ENCODE measurements around the gene DIPK1A. TPM values are rescaled to one million over a fixed set of nuclear protein-coding genes. Genes with fewer than 3 reads are reported as not detected.

DIPK1A gene
- total and polyA plus RNA-seq, 9 donors: 5.9 to 11.0 (median 9.1) TPM

GRCh38 chr1:92879316-92879968 lies 81.8 kb downstream of the DIPK1A start:
- Histone ChIP-seq H3K36me3 (ENCODE audit: control insufficient read depth, insufficient read depth, low read length) (no peaks in the 10 kb centered on the region), H3K27me3 (ENCODE audit: control insufficient read depth, insufficient read depth, low read length) (no peaks in the 10 kb centered on the region), H3K4me1 (ENCODE audit: control insufficient read depth, insufficient read depth, low read length) (no peaks in the 10 kb centered on the region), H3K9me3 (replicated peaks; ENCODE audit: control insufficient read depth, low read depth, low read length) (no peaks in the 10 kb centered on the region), H3K27ac (ENCODE audit: low read length) (no peak overlapping the region), H3K4me3 (ENCODE audit: low read length) (no peak overlapping the region)
- DNase-seq: no peak
- no CpG with 5 or more reads among the region's 4 CpGs for WGBS (ENCODE audit: insufficient coverage)

DNA sequence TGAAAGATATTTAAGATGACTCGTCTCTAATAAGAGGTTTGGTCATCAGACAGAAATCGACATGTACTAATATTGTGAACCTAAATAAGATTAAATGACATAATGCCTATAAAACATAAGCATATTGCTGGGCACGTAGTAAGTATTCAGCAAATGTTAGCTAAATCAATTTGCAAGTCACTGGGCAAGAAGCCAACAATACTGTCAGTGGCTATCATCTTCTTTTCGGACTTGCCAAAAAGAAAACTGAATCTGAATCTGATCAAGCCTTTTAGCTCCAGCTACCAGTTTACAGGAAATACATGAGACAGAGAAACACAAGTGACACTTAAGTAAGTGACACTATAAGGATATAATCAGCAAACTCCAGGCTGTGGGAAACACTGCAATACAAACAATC lies 83.5 kb downstream of the DIPK1A start:
- DNase-seq: no peak
- Histone ChIP-seq H3K4me3 (ENCODE audit: low read length) (no peak overlapping the region), H3K27ac (ENCODE audit: low read length) (no peak overlapping the region), H3K36me3 (ENCODE audit: control insufficient read depth, insufficient read depth, low read length) (no peaks in the 10 kb centered on the region), H3K4me1 (ENCODE audit: control insufficient read depth, insufficient read depth, low read length) (no peaks in the 10 kb centered on the region), H3K9me3 (replicated peaks; ENCODE audit: control insufficient read depth, low read depth, low read length) (no peaks in the 10 kb centered on the region), H3K27me3 (ENCODE audit: control insufficient read depth, insufficient read depth, low read length) (no peaks in the 10 kb centered on the region)
- WGBS (ENCODE audit: insufficient coverage): 20% methylated on average over 1 of the region's 4 CpGs

DNA sequence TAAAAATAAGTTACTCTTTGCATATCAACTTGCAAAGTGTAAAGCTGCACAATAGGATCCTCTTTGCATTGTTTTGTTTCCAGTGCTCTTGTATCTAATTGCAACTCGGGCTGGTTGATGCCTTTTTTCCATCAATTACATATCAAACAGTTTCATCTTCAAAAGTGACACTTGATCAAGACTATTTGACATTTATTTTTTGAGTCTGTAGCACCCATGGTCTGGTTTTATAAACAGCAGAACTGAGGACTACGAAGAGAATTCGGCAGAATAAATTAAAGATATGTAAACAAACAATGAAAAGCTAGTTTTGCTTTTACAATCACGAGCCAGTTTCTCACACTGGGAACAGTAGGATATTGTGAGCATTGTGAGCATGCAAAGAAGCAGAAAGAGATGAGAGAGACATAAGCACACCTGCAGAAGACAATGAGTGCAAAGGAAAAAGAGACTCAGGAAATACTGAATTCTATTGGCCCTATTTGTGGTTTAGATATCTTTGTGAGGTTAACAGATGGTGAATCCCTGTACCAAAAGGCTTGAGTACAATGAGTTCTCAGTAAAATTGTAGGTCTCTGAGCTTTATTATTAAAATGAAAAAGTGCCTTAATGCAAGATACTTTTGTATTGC lies 84.1 kb downstream of the DIPK1A start:
- DNase-seq: no peak

GRCh38 chr1:92876351-92876750 lies 84.9 kb downstream of the DIPK1A start:
- WGBS (ENCODE audit: insufficient coverage): 89% methylated on average over 3 of the region's 4 CpGs
- H3K27me3 ChIP-seq (ENCODE audit: control insufficient read depth, insufficient read depth, low read length): no peaks in the 10 kb centered on the region

More for the DNA sequence above, 84.1 kb downstream of the DIPK1A start:
- Histone ChIP-seq H3K9me3 (replicated peaks; ENCODE audit: control insufficient read depth, low read depth, low read length) (peaks cover 3% of the 10 kb centered on the region), H3K27ac (ENCODE audit: low read length) (no peak overlapping the region), H3K4me1 (ENCODE audit: control insufficient read depth, insufficient read depth, low read length) (no peaks in the 10 kb centered on the region), H3K4me3 (ENCODE audit: low read length) (no peak overlapping the region), H3K36me3 (ENCODE audit: control insufficient read depth, insufficient read depth, low read length) (no peaks in the 10 kb centered on the region), H3K27me3 (ENCODE audit: control insufficient read depth, insufficient read depth, low read length) (no peaks in the 10 kb centered on the region)
- 80% methylated on average over 1 of the region's 4 CpGs for WGBS (ENCODE audit: insufficient coverage)

GRCh38 chr1:92874987-92875386 lies 86.3 kb downstream of the DIPK1A start:
- H3K27me3 ChIP-seq (ENCODE audit: control insufficient read depth, insufficient read depth, low read length): no peaks in the 10 kb centered on the region

More at GRCh38 chr1:92876351-92876750, 84.9 kb downstream of the DIPK1A start:
- Histone ChIP-seq H3K27ac (ENCODE audit: low read length) (no peak overlapping the region), H3K4me3 (ENCODE audit: low read length) (no peak overlapping the region), H3K36me3 (ENCODE audit: control insufficient read depth, insufficient read depth, low read length) (no peaks in the 10 kb centered on the region), H3K9me3 (replicated peaks; ENCODE audit: control insufficient read depth, low read depth, low read length) (peaks cover 3% of the 10 kb centered on the region), H3K4me1 (ENCODE audit: control insufficient read depth, insufficient read depth, low read length) (no peaks in the 10 kb centered on the region)
- DNase-seq: no peak

DNA sequence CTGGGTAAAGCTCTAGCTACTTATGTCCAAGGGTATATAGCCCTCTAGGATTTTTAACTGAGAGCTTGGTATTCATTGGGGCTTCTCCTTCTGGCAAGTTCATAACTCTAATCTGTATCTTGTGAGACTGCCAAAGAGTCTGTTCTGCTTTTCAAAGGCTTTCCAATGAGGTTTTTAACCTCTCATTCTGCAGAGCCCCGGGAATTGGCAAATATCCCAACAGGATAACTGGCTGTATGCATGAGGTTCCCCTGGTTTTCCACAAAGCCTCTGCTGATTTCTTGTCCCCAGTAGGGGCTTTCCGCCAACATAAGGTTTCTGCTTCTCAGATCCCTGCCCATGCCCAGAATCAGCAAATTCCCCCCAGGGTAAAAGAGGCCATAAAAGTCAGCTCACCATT lies 88.5 kb downstream of the DIPK1A start:
- 78% methylated on average over 2 of the region's 2 CpGs for WGBS (ENCODE audit: insufficient coverage)
- no peaks in the 10 kb centered on the region for H3K4me1 ChIP-seq (ENCODE audit: control insufficient read depth, insufficient read depth, low read length)
- peaks cover 3% of the 10 kb centered on the region for H3K9me3 ChIP-seq (replicated peaks; ENCODE audit: control insufficient read depth, low read depth, low read length)
- H3K27ac ChIP-seq (ENCODE audit: low read length): no peak overlapping the region
- no peaks in the 10 kb centered on the region for H3K36me3 ChIP-seq (ENCODE audit: control insufficient read depth, insufficient read depth, low read length)
- H3K27me3 ChIP-seq (ENCODE audit: control insufficient read depth, insufficient read depth, low read length): no peaks in the 10 kb centered on the region
- no peak for DNase-seq
- H3K4me3 ChIP-seq (ENCODE audit: low read length): no peak overlapping the region

More at GRCh38 chr1:92874987-92875386, 86.3 kb downstream of the DIPK1A start:
- Histone ChIP-seq H3K36me3 (ENCODE audit: control insufficient read depth, insufficient read depth, low read length) (no peaks in the 10 kb centered on the region), H3K4me1 (ENCODE audit: control insufficient read depth, insufficient read depth, low read length) (no peaks in the 10 kb centered on the region), H3K4me3 (ENCODE audit: low read length) (no peak overlapping the region), H3K9me3 (replicated peaks; ENCODE audit: control insufficient read depth, low read depth, low read length) (peaks cover 3% of the 10 kb centered on the region), H3K27ac (ENCODE audit: low read length) (no peak overlapping the region)
- no CpG with 5 or more reads among the region's 2 CpGs for WGBS (ENCODE audit: insufficient coverage)
- DNase-seq: no peak

GRCh38 chr1:92870591-92870990 lies 90.7 kb downstream of the DIPK1A start:
- Histone ChIP-seq H3K27me3 (ENCODE audit: control insufficient read depth, insufficient read depth, low read length) (no peaks in the 10 kb centered on the region), H3K36me3 (ENCODE audit: control insufficient read depth, insufficient read depth, low read length) (no peaks in the 10 kb centered on the region), H3K4me1 (ENCODE audit: control insufficient read depth, insufficient read depth, low read length) (no peaks in the 10 kb centered on the region), H3K27ac (ENCODE audit: low read length) (no peak overlapping the region), H3K4me3 (ENCODE audit: low read length) (no peak overlapping the region), H3K9me3 (replicated peaks; ENCODE audit: control insufficient read depth, low read depth, low read length) (peaks cover 3% of the 10 kb centered on the region)
- 71% methylated on average over 1 of the region's 2 CpGs for WGBS (ENCODE audit: insufficient coverage)
- no peak for DNase-seq

DNA sequence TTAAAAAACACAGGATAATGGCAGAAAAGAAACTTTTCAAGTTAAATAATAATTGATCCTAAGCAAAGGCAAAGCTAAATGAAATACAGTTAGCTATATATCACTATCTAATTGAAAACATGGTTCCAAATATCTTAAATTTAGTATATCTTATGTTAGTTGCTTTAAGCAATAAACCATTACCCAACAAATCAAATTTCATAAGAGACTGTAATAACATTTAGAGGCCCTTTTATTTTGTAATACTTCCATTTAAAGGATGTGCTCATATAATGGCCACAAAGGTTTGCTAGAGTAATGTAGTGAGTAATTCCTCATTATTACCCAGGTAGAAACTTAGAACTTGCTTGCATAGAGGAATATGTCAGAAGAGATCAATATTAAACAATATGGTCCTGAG lies 97.1 kb downstream of the DIPK1A start:
- no peaks in the 10 kb centered on the region for H3K9me3 ChIP-seq (replicated peaks; ENCODE audit: control insufficient read depth, low read depth, low read length)

GRCh38 chr1:92862605-92863004 lies 98.7 kb downstream of the DIPK1A start:
- no peaks in the 10 kb centered on the region for H3K9me3 ChIP-seq (replicated peaks; ENCODE audit: control insufficient read depth, low read depth, low read length)
- no peaks in the 10 kb centered on the region for H3K27me3 ChIP-seq (ENCODE audit: control insufficient read depth, insufficient read depth, low read length)
- WGBS (ENCODE audit: insufficient coverage): 92% methylated on average over 2 of the region's 4 CpGs
- H3K4me3 ChIP-seq (ENCODE audit: low read length): no peak overlapping the region
- H3K4me1 ChIP-seq (ENCODE audit: control insufficient read depth, insufficient read depth, low read length): peaks cover 6% of the 10 kb centered on the region
- H3K36me3 ChIP-seq (ENCODE audit: control insufficient read depth, insufficient read depth, low read length): no peaks in the 10 kb centered on the region
- no peak overlapping the region for H3K27ac ChIP-seq (ENCODE audit: low read length)
- DNase-seq: no peak

More for the DNA sequence above, 97.1 kb downstream of the DIPK1A start:
- no peak for DNase-seq
- H3K27ac ChIP-seq (ENCODE audit: low read length): no peak overlapping the region
- no peaks in the 10 kb centered on the region for H3K27me3 ChIP-seq (ENCODE audit: control insufficient read depth, insufficient read depth, low read length)
- H3K36me3 ChIP-seq (ENCODE audit: control insufficient read depth, insufficient read depth, low read length): no peaks in the 10 kb centered on the region
- peaks cover 5% of the 10 kb centered on the region for H3K4me1 ChIP-seq (ENCODE audit: control insufficient read depth, insufficient read depth, low read length)
- H3K4me3 ChIP-seq (ENCODE audit: low read length): no peak overlapping the region

GRCh38 chr1:92859400-92860039 lies 101.7 kb downstream of the DIPK1A start:
- no peak overlapping the region for H3K27ac ChIP-seq (ENCODE audit: low read length)

More at GRCh38 chr1:92859400-92860039, 101.7 kb downstream of the DIPK1A start:
- Histone ChIP-seq H3K9me3 (replicated peaks; ENCODE audit: control insufficient read depth, low read depth, low read length) (no peaks in the 10 kb centered on the region), H3K4me1 (ENCODE audit: control insufficient read depth, insufficient read depth, low read length) (peaks cover 6% of the 10 kb centered on the region), H3K27me3 (ENCODE audit: control insufficient read depth, insufficient read depth, low read length) (no peaks in the 10 kb centered on the region), H3K4me3 (ENCODE audit: low read length) (peak overlapping the region; percentile 20), H3K36me3 (ENCODE audit: control insufficient read depth, insufficient read depth, low read length) (no peaks in the 10 kb centered on the region)
- peak; percentile 28 for DNase-seq
- WGBS (ENCODE audit: insufficient coverage): no CpG with 5 or more reads among the region's 7 CpGs
